Trophoblast cell (in vitro differentiated cells and primary cell): Measurements from ENCODE around the gene NXN.

ENCODE experiments used
- DNase-seq, 2 donors: peaks; one replicate each; pipeline ENCODE4 v3.0.0-alpha.2; 2016
- H2AFZ ChIP-seq: 2 replicates; pipeline ENCODE4 v1.6.1; 2013; ENCODE audit warnings: low read length, moderate library complexity, mild to moderate bottlenecking; ENCODE audit not compliant: insufficient read depth, poor library complexity
- H2AK5ac ChIP-seq: 2 replicates; pipeline ENCODE4 v1.6.1; 2013; ENCODE audit warnings: mild to moderate bottlenecking, low read length
- H2BK120ac ChIP-seq: 2 replicates; pipeline ENCODE4 v1.6.1; 2013; ENCODE audit warnings: low read length, mild to moderate bottlenecking, moderate library complexity; ENCODE audit not compliant: insufficient read depth, poor library complexity
- H2BK12ac ChIP-seq: 2 replicates; pipeline ENCODE4 v1.6.1; 2013; ENCODE audit warnings: mild to moderate bottlenecking, low read length, moderate library complexity
- H2BK5ac ChIP-seq: 2 replicates; pipeline ENCODE4 v1.6.1; 2013; ENCODE audit warnings: low read length, low read depth, moderate library complexity, mild to moderate bottlenecking; ENCODE audit not compliant: poor library complexity
- H3K14ac ChIP-seq: 2 replicates; pipeline ENCODE4 v1.6.1; 2013; ENCODE audit warnings: mild to moderate bottlenecking, low read length
- H3K18ac ChIP-seq: 2 replicates; pipeline ENCODE4 v1.6.1; 2013; ENCODE audit warnings: mild to moderate bottlenecking, low read length
- H3K23ac ChIP-seq: 2 replicates; pipeline ENCODE4 v1.6.1; 2013; ENCODE audit warnings: low read length
- H3K27ac ChIP-seq: 2 replicates; pipeline ENCODE4 v1.5.1; 2013; ENCODE audit warnings: low read depth, mild to moderate bottlenecking, inconsistent platforms, low read length, moderate library complexity
- H3K27me3 ChIP-seq: 2 replicates; pipeline ENCODE4 v1.6.1; 2013; ENCODE audit warnings: inconsistent platforms, mild to moderate bottlenecking, low read length, moderate library complexity; ENCODE audit not compliant: insufficient read depth
- H3K36me3 ChIP-seq, 2 experiments: 1 replicate in 1 of 2; 2 replicates in 1 of 2; pipeline ENCODE4 v1.6.1; 2013; ENCODE audit warnings: low read length in 2 of 2, mild to moderate bottlenecking in 2 of 2, moderate library complexity in 1 of 2; ENCODE audit not compliant: insufficient read depth in 2 of 2, control insufficient read depth in 1 of 2
- H3K4ac ChIP-seq: 2 replicates; pipeline ENCODE4 v1.6.1; 2013; ENCODE audit warnings: low read depth, mild to moderate bottlenecking, low read length, moderate library complexity
- H3K4me1 ChIP-seq, 2 experiments: 1 replicate in 1 of 2; 2 replicates in 1 of 2; pipeline ENCODE4 v1.6.1; 2013; ENCODE audit warnings: low read length in 2 of 2, mild to moderate bottlenecking in 2 of 2, moderate library complexity in 1 of 2; ENCODE audit not compliant: insufficient read depth in 2 of 2, control insufficient read depth in 1 of 2
- H3K4me2 ChIP-seq: 2 replicates; pipeline ENCODE4 v1.6.1; 2013; ENCODE audit warnings: inconsistent platforms, mild to moderate bottlenecking, low read length, moderate library complexity
- H3K4me3 ChIP-seq: 2 replicates; pipeline ENCODE4 v1.5.1; 2013; ENCODE audit warnings: mild to moderate bottlenecking, low read depth, low read length, inconsistent platforms
- H3K79me1 ChIP-seq: one replicate; pipeline ENCODE4 v1.6.1; 2013; ENCODE audit warnings: low read length
- H3K79me2 ChIP-seq: 2 replicates; pipeline ENCODE4 v1.6.1; 2013; ENCODE audit warnings: low read length, mild to moderate bottlenecking; ENCODE audit not compliant: control insufficient read depth, insufficient read depth, poor library complexity
- H3K9ac ChIP-seq: 2 replicates; pipeline ENCODE4 v1.6.1; 2013; ENCODE audit warnings: mild to moderate bottlenecking, low read length
- H3K9me3 ChIP-seq: 2 replicates; pipeline ENCODE4 v1.6.1; 2013; ENCODE audit warnings: low read depth, mild to moderate bottlenecking, control low read depth, inconsistent platforms, low read length; ENCODE audit not compliant: insufficient read depth
- H4K12ac ChIP-seq: 2 replicates; pipeline ENCODE4 v1.6.1; 2013; ENCODE audit warnings: low read depth, mild to moderate bottlenecking, low read length, moderate library complexity
- H4K8ac ChIP-seq: 2 replicates; pipeline ENCODE4 v1.6.1; 2013; ENCODE audit warnings: low read depth, mild to moderate bottlenecking, low read length, moderate library complexity
- H4K91ac ChIP-seq: one replicate; pipeline ENCODE4 v1.6.1; 2013; ENCODE audit warnings: low read depth, mild to moderate bottlenecking, low read length, moderate library complexity
- WGBS: extraction: QIAGEN DNeasy Blood & Tissue Kit; methylation state at CpG from one replicate; pipeline ENCODE4 v1.1.7; 2013; ENCODE audit warnings: missing lambda C conversion rate; ENCODE audit not compliant: insufficient read length, insufficient coverage; ENCODE audit errors: extremely low coverage; 5-methylcytosine and 5-hydroxymethylcytosine counted together

The NXN gene

GRCh38 chr17:896454-896853, 83.1 kb downstream of the NXN start:
- no peak overlapping the region for H3K23ac ChIP-seq
- no peak overlapping the region for H3K27ac ChIP-seq
- no peak overlapping the region for H4K91ac ChIP-seq
- H3K27me3 ChIP-seq: no peaks in the 10 kb centered on the region
- no peak overlapping the region for H2AK5ac ChIP-seq
- no peak for DNase-seq
- no peak overlapping the region for H2BK5ac ChIP-seq
- no peak overlapping the region for H3K18ac ChIP-seq
- H3K36me3 ChIP-seq: no peaks in the 10 kb centered on the region
- no peak overlapping the region for H2BK120ac ChIP-seq
- no peak overlapping the region for H4K8ac ChIP-seq
- H3K4ac ChIP-seq: no peak overlapping the region
- no peak overlapping the region for H2AFZ ChIP-seq
- no peak overlapping the region for H3K9ac ChIP-seq
- no peaks in the 10 kb centered on the region for H3K79me1 ChIP-seq
- no peak overlapping the region for H3K4me2 ChIP-seq
- H4K12ac ChIP-seq: no peak overlapping the region
- WGBS: 100% methylated on average over 1 of the region's 14 CpGs
- peaks cover 3 to 18% of the 10 kb centered on the region in 2 experiments for H3K4me1 ChIP-seq
- no peak overlapping the region for H2BK12ac ChIP-seq
- H3K79me2 ChIP-seq: peaks cover 5% of the 10 kb centered on the region
- H3K14ac ChIP-seq: no peak overlapping the region
- no peak overlapping the region for H3K4me3 ChIP-seq
- H3K9me3 ChIP-seq: no peaks in the 10 kb centered on the region

- Histone ChIP-seq H4K91ac (no peak overlapping the region), H3K79me1 (peaks cover under 1% of the 10 kb centered on the region), H3K27ac (no peak overlapping the region), H2AFZ (no peak overlapping the region), H3K14ac (no peak overlapping the region), H3K4ac (no peak overlapping the region), H3K18ac (no peak overlapping the region), H3K79me2 (peaks cover 8% of the 10 kb centered on the region), H2BK5ac (no peak overlapping the region), H3K4me1 (peaks cover 7 to 12% of the 10 kb centered on the region in 2 experiments), H3K23ac (no peak overlapping the region), H3K27me3 (no peaks in the 10 kb centered on the region), H3K36me3 (no peaks in the 10 kb centered on the region), H2AK5ac (no peak overlapping the region), H3K4me3 (no peak overlapping the region), H2BK12ac (no peak overlapping the region), H3K4me2 (no peak overlapping the region), H4K12ac (no peak overlapping the region), H2BK120ac (no peak overlapping the region), H4K8ac (no peak overlapping the region), H3K9me3 (no peaks in the 10 kb centered on the region), H3K9ac (no peak overlapping the region)
- DNase-seq: no peak
- WGBS: no CpG with 5 or more reads among the region's 8 CpGs
Measured at GRCh38 chr17:892958-893357, 86.6 kb downstream of the NXN start.

- Histone ChIP-seq H3K4ac (peak overlapping the region; percentile 70), H4K8ac (no peak overlapping the region), H3K23ac (no peak overlapping the region), H4K91ac (no peak overlapping the region), H3K4me1 (peaks cover 18% of the 10 kb centered on the region in 2 experiments), H3K79me1 (peaks cover 6% of the 10 kb centered on the region), H3K18ac (no peak overlapping the region), H2BK5ac (no peak overlapping the region), H2AK5ac (no peak overlapping the region), H4K12ac (no peak overlapping the region), H3K79me2 (peaks cover 5% of the 10 kb centered on the region), H3K27ac (no peak overlapping the region), H2AFZ (no peak overlapping the region), H3K14ac (no peak overlapping the region), H3K4me2 (no peak overlapping the region), H3K36me3 (no peaks in the 10 kb centered on the region), H3K9me3 (no peaks in the 10 kb centered on the region), H2BK120ac (no peak overlapping the region), H2BK12ac (no peak overlapping the region), H3K4me3 (no peak overlapping the region), H3K27me3 (no peaks in the 10 kb centered on the region), H3K9ac (no peak overlapping the region)
- no CpG with 5 or more reads among the region's 12 CpGs for WGBS
- no peak for DNase-seq
Measured at GRCh38 chr17:888998-889441, 90.6 kb downstream of the NXN start.

GRCh38 chr17:887551-888209, 91.9 kb downstream of the NXN start:
- Histone ChIP-seq H4K91ac (peak overlapping the region; percentile 71), H3K79me1 (peaks cover 14% of the 10 kb centered on the region), H3K36me3 (no peaks in the 10 kb centered on the region), H3K79me2 (peaks cover 7% of the 10 kb centered on the region), H3K23ac (no peak overlapping the region), H3K18ac (peak overlapping the region; percentile 67), H3K9me3 (no peaks in the 10 kb centered on the region), H2BK5ac (peak overlapping the region; percentile 32), H2AFZ (no peak overlapping the region), H3K4ac (peak overlapping the region; percentile 57), H2AK5ac (peak overlapping the region; percentile 13), H2BK12ac (peak overlapping the region; percentile 52), H3K9ac (no peak overlapping the region), H3K4me2 (no peak overlapping the region), H3K27me3 (no peaks in the 10 kb centered on the region), H2BK120ac (peak overlapping the region; percentile 29), H3K4me1 (peaks cover 26% of the 10 kb centered on the region in 2 experiments), H4K8ac (peak overlapping the region; percentile 17), H4K12ac (peak overlapping the region; percentile 8), H3K4me3 (no peak overlapping the region), H3K14ac (peak overlapping the region; percentile 50), H3K27ac (peak overlapping the region; percentile 80)
- no CpG with 5 or more reads among the region's 21 CpGs for WGBS
- DNase-seq: no peak
